Testis (tissue), 3 donors: ENCODE measurements around the gene NHEJ1. TPM values are rescaled to one million over a fixed set of nuclear protein-coding genes. Genes with fewer than 3 reads are reported as not detected.
A peak's percentile ranks its signal among the peaks of the same experiment; 100 is the strongest.

Source experiments
- DNase-seq: peaks from one replicate; pipeline ENCODE4 v3.0.0-alpha.2; 2019
- H3K27ac ChIP-seq, 2 donors: fragments of 200-600 bp; sonication (generic); one replicate each; pipeline ENCODE4 v1.5.1; 2019
- H3K27me3 ChIP-seq: fragments of 200-600 bp; sonication (generic); one replicate; pipeline ENCODE4 v1.5.1; 2019
- H3K36me3 ChIP-seq: fragments of 200-600 bp; sonication (generic); one replicate; pipeline ENCODE4 v1.5.1; 2017; ENCODE audit warnings: low read depth; ENCODE audit errors: missing control alignments
- H3K4me1 ChIP-seq: fragments of 200-600 bp; sonication (generic); one replicate; pipeline ENCODE4 v1.5.1; 2019
- H3K4me3 ChIP-seq, 2 donors: fragments of 200-600 bp; sonication (generic); one replicate each; pipeline ENCODE4 v1.5.1; 2017 to 2019
- H3K9me3 ChIP-seq: fragments of 200-600 bp; sonication (generic); one replicate; pipeline ENCODE4 v1.5.1; 2017
- CTCF ChIP-seq, 3 experiments: fragments of 450-650 bp in 2 of 3; fragments of 200-600 bp in 1 of 3; sonication (generic) in 1 of 3; IDR thresholded peaks; one replicate each; pipeline ENCODE4 v1.5.1; 2016 to 2019; ENCODE audit warnings: antibody characterized with exemption in 3 of 3, mild to moderate bottlenecking in 2 of 3, moderate library complexity in 1 of 3
- POLR2A ChIP-seq: fragments of 450-650 bp; IDR thresholded peaks from one replicate; pipeline ENCODE4 v1.6.1; 2017; ENCODE audit warnings: antibody characterized with exemption, mild to moderate bottlenecking, moderate library complexity
- WGBS, 2 donors: methylation state at CpG; one replicate each; pipeline ENCODE4 v1.1.5; 2018; 5-methylcytosine and 5-hydroxymethylcytosine counted together
- intact Hi-C: fragments of 100-400 bp; cut with DNase I; formaldehyde crosslinking; loops from one replicate; pipeline ENCODE4 v1.15.1; 2023; ENCODE audit warnings: low total_unique reads
- polyA plus RNA-seq: library from polyadenylated mRNA; stranded (reverse); fragments of 350-450 nt; fragmentation: Illumina TruSeq; extraction: RNeasy Lipid Tissue Mini Kit (QIAGEN cat#74804); gene quantifications from one replicate; pipeline ENCODE4 v1.2.3, GENCODE V29; 2014; ENCODE audit warnings: low read depth, low replicate concordance; ENCODE audit not compliant: insufficient read depth
- total RNA-seq, 2 donors: library from RNA; depleted of rRNA; stranded (reverse); fragments of >200 nt; gene quantifications; one replicate each; pipeline ENCODE4 v1.2.3, GENCODE V29; 2016

Gene NHEJ1
- total and polyA plus RNA-seq, 3 donors from 2014 or later = 33.4 to 67.0 (median 38.5) TPM

- H3K36me3 ChIP-seq = no peaks in the 10 kb centered on the region
- peak; percentile 11 for DNase-seq
These were observed 20.3 kb upstream of the NHEJ1 start for GRCh38 chr2:219180961-219181360.

GRCh38 chr2:219179601-219180465, 19.2 kb upstream of the NHEJ1 start:
- intact Hi-C loops = no loop called here

More at GRCh38 chr2:219180961-219181360, 20.3 kb upstream of the NHEJ1 start:
- TF ChIP-seq CTCF (IDR thresholded peaks at IDR 0.05) (no peak), POLR2A (no peak)
- no peak overlapping the region for H3K4me3 ChIP-seq
- intact Hi-C loops = no loop called here
- peaks cover 11% of the 10 kb centered on the region for H3K4me1 ChIP-seq
- no peak overlapping the region for H3K27ac ChIP-seq
- H3K9me3 ChIP-seq = no peaks in the 10 kb centered on the region
- 90 to 96% methylated on average over 5 of the region's 5 CpGs for WGBS, 2 donors
- no peaks in the 10 kb centered on the region for H3K27me3 ChIP-seq

GRCh38 chr2:219178377-219179175, 18.0 kb upstream of the NHEJ1 start:
- intact Hi-C loops = no loop called here
- H3K9me3 ChIP-seq = no peaks in the 10 kb centered on the region
- no peaks in the 10 kb centered on the region for H3K36me3 ChIP-seq
- peaks cover 16% of the 10 kb centered on the region for H3K4me1 ChIP-seq
- DNase-seq = peak; percentile 64
- peak overlapping the region; percentile 91 to 98 for H3K4me3 ChIP-seq
- no peak for TF ChIP-seq CTCF (IDR thresholded peaks at IDR 0.05)
- TF ChIP-seq POLR2A = no peak
- no peaks in the 10 kb centered on the region for H3K27me3 ChIP-seq
- peak overlapping the region; percentile 95 to 99 for H3K27ac ChIP-seq
- 4 to 9% methylated on average over 14 to 28 of the region's 45 CpGs for WGBS, 2 donors

More at GRCh38 chr2:219179601-219180465, 19.2 kb upstream of the NHEJ1 start:
- no peak overlapping the region for H3K27ac ChIP-seq
- peaks cover 16% of the 10 kb centered on the region for H3K4me1 ChIP-seq
- H3K9me3 ChIP-seq = no peaks in the 10 kb centered on the region
- WGBS, 2 donors = 83 to 92% methylated on average over 6 to 9 of the region's 9 CpGs
- DNase-seq = peak; percentile 12
- H3K27me3 ChIP-seq = no peaks in the 10 kb centered on the region
- TF ChIP-seq POLR2A (no peak), CTCF (IDR thresholded peaks at IDR 0.05) (no peak)
- H3K36me3 ChIP-seq = no peaks in the 10 kb centered on the region
- H3K4me3 ChIP-seq = no peak overlapping the region

- 0 to 1% methylated on average over 16 to 32 of the region's 67 CpGs for WGBS, 2 donors
- Histone ChIP-seq H3K4me3 (peak within 1 kb of the TSS; percentile 91 to 98), H3K27me3 (no peaks in the 10 kb centered on the region), H3K4me1 (peaks cover 16% of the 10 kb centered on the region), H3K36me3 (no peaks in the 10 kb centered on the region), H3K9me3 (no peaks in the 10 kb centered on the region), H3K27ac (peak within 1 kb of the TSS; percentile 95 to 99)
- DNase-seq = peak; percentile 90
- intact Hi-C loops = no loop called here
- TF ChIP-seq POLR2A (peak; percentile 72), CTCF (IDR thresholded peaks at IDR 0.05) (peak in 2 of 3 experiments; percentile 47)
These were observed 17.1 kb upstream of the NHEJ1 start, which contains the start of gene RETREG2 for GRCh38 chr2:219177552-219178376. RETREG2 (plus strand) TSS chr2:219178275; CDS start chr2:219178353, 78 bp downstream.
